Esophagus muscularis mucosa (tissue), 3 donors: ENCODE measurements around the gene TRRAP.

ENCODE experiments used
- CTCF ChIP-seq, 3 experiments: fragments of 200-600 bp in 2 of 3; fragments of 450-650 bp in 1 of 3; sonication (generic) in 2 of 3; IDR thresholded peaks; one replicate each; pipeline ENCODE4 v1.5.1; 2017 to 2019; ENCODE audit warnings: antibody characterized with exemption in 3 of 3, mild to moderate bottlenecking in 2 of 3, moderate library complexity in 1 of 3
- POLR2A ChIP-seq: fragments of 450-650 bp; IDR thresholded peaks from one replicate; pipeline ENCODE4 v1.6.1; 2017; ENCODE audit warnings: antibody characterized with exemption, moderate library complexity, mild to moderate bottlenecking, low read depth
- POLR2AphosphoS5 ChIP-seq, 2 donors: sonication (generic); formaldehyde crosslinking; IDR thresholded peaks; one replicate each; pipeline ENCODE4 v1.6.1; 2017; ENCODE audit warnings: antibody characterized with exemption in 2 of 2

GRCh38 chr7:98872328-98872924 is 5.9 kb upstream of the TRRAP start:
- TF ChIP-seq POLR2A (no peak), CTCF (IDR thresholded peaks at IDR 0.05) (no peak), POLR2AphosphoS5 (IDR thresholded peaks at IDR 0.05) (no peak)
